A204.1 (cell line): Measurements from ENCODE around the gene PSMG4.

Experiments used
- FAIRE-seq: peaks from 2 replicates; lab custom pipeline; 2012; peaks lifted over from hg19 to GRCh38; lab: Jason Lieb, UNC

Gene PSMG4

GRCh38 chr6:3310703-3311102, 52.0 kb downstream of the PSMG4 start:
- no peak for FAIRE-seq

- no peak for FAIRE-seq
These were observed 53.1 kb downstream of the PSMG4 start for GRCh38 chr6:3311826-3312225.

- no peak for FAIRE-seq
These were observed 54.0 kb downstream of the PSMG4 start for GRCh38 chr6:3312604-3313231.

GRCh38 chr6:3314176-3314575, 55.4 kb downstream of the PSMG4 start:
- FAIRE-seq, result no peak

GRCh38 chr6:3314621-3315467, 56.1 kb downstream of the PSMG4 start:
- FAIRE-seq, result no peak

- FAIRE-seq, result no peak
These were observed 57.1 kb downstream of the PSMG4 start for GRCh38 chr6:3315841-3316240.

GRCh38 chr6:3316331-3316730, 57.6 kb downstream of the PSMG4 start:
- no peak for FAIRE-seq

GRCh38 chr6:3316818-3317217, 58.1 kb downstream of the PSMG4 start:
- no peak for FAIRE-seq
